ENCODE data around the gene HSFX2.
"Not testable (repeated sequence)": the region's sequence is repeated elsewhere in the genome, so short reads cannot be mapped to it uniquely, and the experiment has no call there.

DNA sequence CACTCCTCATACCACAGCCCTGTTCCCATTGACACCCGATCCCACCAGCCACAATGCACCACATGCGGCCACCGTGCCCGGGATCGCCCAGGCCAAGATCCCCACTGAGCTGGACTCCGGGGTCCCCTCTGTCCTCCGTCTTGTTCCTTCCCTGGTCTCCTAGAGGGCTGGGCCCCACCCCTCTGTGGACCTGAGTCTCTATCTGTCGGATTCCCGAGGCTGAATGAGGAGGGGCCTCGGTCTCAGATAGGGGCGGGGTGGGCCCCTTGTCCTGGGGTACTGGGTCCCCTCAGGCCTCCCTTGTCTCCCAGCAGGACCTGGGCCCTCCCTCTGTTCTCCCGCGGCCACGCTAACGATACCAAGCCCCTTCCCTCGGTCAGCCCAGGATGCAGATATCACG lies 9.5 kb downstream of the HSFX2 start:
- TF ChIP-seq, protein P1, sequence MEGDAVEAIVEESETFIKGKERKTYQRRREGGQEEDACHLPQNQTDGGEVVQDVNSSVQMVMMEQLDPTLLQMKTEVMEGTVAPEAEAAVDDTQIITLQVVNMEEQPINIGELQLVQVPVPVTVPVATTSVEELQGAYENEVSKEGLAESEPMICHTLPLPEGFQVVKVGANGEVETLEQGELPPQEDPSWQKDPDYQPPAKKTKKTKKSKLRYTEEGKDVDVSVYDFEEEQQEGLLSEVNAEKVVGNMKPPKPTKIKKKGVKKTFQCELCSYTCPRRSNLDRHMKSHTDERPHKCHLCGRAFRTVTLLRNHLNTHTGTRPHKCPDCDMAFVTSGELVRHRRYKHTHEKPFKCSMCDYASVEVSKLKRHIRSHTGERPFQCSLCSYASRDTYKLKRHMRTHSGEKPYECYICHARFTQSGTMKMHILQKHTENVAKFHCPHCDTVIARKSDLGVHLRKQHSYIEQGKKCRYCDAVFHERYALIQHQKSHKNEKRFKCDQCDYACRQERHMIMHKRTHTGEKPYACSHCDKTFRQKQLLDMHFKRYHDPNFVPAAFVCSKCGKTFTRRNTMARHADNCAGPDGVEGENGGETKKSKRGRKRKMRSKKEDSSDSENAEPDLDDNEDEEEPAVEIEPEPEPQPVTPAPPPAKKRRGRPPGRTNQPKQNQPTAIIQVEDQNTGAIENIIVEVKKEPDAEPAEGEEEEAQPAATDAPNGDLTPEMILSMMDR (IDR thresholded peaks at IDR 0.05): not testable (repeated sequence)
- not testable (repeated sequence) for TF ChIP-seq ZFX (IDR thresholded peaks at IDR 0.05; ENCODE audit: borderline replicate concordance)
